Omental fat pad (tissue), 4 donors: ENCODE data around the gene TMED7. TPM values are rescaled to one million over a fixed set of nuclear protein-coding genes. Genes with fewer than 3 reads are reported as not detected.
"Not testable (repeated sequence)": the region's sequence is repeated elsewhere in the genome, so short reads cannot be mapped to it uniquely, and the experiment has no call there.

Source experiments
- ATAC-seq: fragments of 150-250 bp; one replicate; pipeline ENCODE4 v1.9.1; 2016; ENCODE audit warnings: mild to moderate bottlenecking, moderate library complexity; ENCODE audit not compliant: low FRiP score
- DNase-seq: peaks from one replicate; pipeline ENCODE4 v3.0.0-alpha.2; 2019; ENCODE audit warnings: low spot score
- total RNA-seq, 4 donors: library from RNA; depleted of rRNA; stranded (reverse); fragments of >200 nt; gene quantifications; one replicate each; pipeline ENCODE4 v1.1.0, GENCODE V29; 2016
- TF ChIP-seq, protein P1 (sequence below), 3 donors: fragments of 450-650 bp; IDR thresholded peaks; one replicate each; pipeline ENCODE4 v1.5.1; 2016 to 2017; ENCODE audit warnings: antibody characterized with exemption in 3 of 3, mild to moderate bottlenecking in 3 of 3, moderate library complexity in 2 of 3

Gene TMED7
- total RNA-seq, 4 donors from 2014 or later = 73.1 to 88.5 (median 80.3) TPM

GRCh38 chr5:115657881-115658233 is 32.0 kb upstream of the TMED7 start:
- TF ChIP-seq, protein P1, sequence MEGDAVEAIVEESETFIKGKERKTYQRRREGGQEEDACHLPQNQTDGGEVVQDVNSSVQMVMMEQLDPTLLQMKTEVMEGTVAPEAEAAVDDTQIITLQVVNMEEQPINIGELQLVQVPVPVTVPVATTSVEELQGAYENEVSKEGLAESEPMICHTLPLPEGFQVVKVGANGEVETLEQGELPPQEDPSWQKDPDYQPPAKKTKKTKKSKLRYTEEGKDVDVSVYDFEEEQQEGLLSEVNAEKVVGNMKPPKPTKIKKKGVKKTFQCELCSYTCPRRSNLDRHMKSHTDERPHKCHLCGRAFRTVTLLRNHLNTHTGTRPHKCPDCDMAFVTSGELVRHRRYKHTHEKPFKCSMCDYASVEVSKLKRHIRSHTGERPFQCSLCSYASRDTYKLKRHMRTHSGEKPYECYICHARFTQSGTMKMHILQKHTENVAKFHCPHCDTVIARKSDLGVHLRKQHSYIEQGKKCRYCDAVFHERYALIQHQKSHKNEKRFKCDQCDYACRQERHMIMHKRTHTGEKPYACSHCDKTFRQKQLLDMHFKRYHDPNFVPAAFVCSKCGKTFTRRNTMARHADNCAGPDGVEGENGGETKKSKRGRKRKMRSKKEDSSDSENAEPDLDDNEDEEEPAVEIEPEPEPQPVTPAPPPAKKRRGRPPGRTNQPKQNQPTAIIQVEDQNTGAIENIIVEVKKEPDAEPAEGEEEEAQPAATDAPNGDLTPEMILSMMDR (IDR thresholded peaks at IDR 0.05) = no peak
- no peak for ATAC-seq

DNA sequence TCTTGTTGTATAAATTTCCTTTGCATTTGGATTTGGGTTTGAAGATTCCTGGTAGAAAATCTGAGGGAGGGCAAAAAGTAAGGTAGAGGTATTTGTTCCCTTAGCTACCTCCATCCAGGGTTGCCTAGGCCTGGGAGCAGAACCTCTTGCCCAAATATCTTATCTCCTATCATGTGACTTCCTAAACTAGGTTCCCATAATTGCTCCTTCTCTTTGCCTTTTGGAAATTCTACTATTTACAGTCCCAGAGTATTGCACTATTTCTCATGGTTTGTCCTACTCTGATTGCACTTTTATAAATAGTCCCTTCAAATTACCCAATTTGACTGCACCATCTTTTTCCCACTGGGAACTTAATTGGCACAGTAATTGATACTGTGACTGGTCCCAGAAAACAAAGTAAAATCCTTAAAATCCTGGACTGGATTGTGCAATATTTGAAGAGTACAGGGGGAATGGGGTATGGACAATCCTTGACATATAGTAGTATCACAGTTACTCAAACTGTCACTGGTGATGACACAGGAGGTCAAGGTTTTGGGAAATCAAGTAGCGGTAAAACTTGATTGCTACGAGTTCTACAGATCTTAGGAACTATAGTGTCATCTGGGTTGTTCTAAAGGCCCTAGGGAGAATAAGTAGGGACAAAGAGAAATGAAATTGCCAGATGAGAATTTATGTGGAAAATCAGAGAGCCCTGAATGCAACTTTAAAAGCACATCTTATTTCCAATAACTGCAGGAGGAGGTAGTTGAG is 31.5 kb upstream of the TMED7 start:
- DNase-seq = no peak
- no peak for ATAC-seq
- TF ChIP-seq, protein P1 (IDR thresholded peaks at IDR 0.05) = no peak

More at GRCh38 chr5:115657881-115658233, 32.0 kb upstream of the TMED7 start:
- DNase-seq = no peak

GRCh38 chr5:115656404-115656803 is 30.6 kb upstream of the TMED7 start:
- ATAC-seq (no peak), DNase-seq (no peak)
- TF ChIP-seq, protein P1 (IDR thresholded peaks at IDR 0.05) = no peak

DNA sequence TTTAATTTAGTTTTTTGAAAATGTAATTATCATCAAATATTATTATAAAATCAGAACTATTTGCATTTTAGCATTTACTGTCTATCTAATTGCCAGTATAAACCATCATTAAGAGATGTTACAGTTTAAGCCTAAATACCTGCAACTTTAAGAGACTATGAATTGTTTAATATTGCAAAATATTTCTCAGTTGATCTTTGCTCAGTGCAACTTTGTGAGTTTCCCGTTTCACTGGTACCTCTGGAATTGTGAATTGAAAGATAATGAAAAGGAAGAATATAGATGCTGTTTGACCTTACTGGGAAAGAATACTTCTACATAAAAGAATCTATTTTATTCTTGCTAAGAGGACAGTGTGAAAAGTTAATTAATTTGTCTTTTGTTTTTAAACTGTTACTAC is 30.2 kb upstream of the TMED7 start:
- ATAC-seq (no peak), DNase-seq (no peak)
- TF ChIP-seq, protein P1 (IDR thresholded peaks at IDR 0.05) = no peak

DNA sequence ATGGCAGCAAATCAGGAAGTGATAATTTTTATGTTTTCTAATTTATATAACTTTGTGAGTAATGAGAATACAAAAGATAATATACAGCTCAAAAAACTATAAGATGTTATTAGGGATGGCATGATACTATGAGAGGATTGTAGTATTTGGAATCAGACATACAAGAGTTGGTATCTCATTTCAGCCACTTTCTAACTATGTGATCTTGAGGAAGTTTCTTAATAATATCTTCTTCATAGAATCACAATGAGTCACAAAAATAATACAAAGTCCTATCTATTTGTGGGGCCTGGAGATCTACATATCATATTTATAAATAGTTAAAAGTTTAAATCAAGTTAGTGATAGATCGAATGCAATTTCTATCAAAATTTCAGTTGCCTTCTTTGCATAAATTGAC is 23.7 kb upstream of the TMED7 start:
- DNase-seq (no peak), ATAC-seq (no peak)
- TF ChIP-seq, protein P1 (IDR thresholded peaks at IDR 0.05) = no peak

DNA sequence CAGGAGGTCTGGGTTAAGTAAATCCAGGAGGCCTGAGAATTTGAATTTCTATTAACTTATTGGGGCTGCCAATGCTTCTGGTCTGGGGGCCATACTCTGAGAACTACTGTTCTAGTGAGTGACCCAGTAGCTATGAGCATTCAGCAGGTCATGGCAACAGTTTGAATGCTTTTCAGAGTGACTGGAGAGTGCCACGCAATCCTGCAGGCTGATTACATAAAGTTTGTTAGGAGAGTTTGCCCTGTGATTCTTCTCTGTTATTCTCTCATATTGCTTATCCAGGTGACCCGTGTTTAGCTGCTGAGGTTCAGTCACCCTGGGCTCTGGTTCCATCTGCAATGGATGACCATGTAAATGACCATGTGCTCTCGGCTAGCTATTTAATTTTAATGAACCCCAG is 22.2 kb upstream of the TMED7 start:
- no peak for ATAC-seq
- TF ChIP-seq, protein P1 (IDR thresholded peaks at IDR 0.05) = no peak
- no peak for DNase-seq

DNA sequence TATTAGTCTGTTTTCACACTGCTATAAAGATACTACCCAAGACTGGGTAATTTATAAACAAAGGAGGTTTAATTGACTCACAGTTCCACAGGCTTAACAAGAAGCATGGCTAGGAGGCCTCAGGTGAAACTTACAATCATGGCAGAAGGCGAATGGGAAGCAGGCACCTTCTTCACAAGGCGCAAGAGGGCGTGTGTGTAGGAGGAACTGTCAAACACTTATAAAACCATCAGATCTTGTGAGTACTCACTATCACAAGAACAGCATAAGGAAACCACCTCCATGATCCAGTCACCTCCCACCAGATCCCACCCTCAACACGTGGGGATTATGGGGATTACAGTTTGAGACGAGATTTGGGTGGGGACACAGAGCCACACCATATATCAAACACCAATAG is 19.6 kb upstream of the TMED7 start:
- DNase-seq, ATAC-seq: not testable (repeated sequence)
